CD4-positive, alpha-beta T cell treated with Interleukin-17A for 1 hour (primary cell): ENCODE data around the gene TDRKH.

ENCODE experiments used
- DNase-seq: peaks from one replicate; pipeline ENCODE4 v3.0.0-alpha.2; 2020

TDRKH gene

DNA sequence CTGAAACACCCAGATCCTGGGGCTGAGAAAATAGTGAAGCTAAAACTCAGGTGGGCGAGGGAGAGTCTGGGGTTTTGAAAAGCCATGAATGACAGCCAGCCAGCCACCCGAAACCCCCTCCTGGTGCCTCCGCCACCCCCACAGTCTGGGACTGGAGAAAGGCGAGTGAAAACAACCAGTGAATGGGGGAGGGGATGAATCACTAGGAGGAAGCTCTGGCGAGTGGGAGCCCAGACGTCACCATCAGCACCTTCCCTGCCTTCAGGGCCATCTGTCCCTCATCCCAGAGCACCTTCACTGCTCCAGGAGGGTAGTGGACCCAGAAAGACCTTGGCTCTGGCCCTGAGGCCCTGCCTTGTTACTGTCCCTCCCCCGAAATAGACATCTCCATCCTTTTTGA is 32.1 kb upstream of the TDRKH start:
- peak; percentile 20 for DNase-seq

DNA sequence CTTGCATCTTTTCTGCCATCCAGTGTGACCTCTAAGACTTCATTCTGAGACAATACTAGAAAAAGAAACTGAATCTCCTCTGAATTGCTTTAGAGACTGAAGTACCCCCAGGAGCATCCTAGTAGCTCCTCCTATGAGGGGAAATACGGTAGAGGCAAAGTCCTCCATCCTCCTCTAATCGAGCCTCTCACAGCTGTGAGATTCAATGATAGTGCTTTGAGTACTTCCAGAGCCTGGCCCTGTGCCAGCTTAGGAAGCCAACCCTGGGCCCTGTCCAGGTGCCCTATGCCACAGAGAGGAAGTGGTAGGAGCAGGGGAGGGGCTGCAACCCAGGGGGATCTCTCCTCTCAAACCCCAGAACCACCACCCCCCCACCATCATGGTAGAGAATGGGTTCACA is 30.6 kb upstream of the TDRKH start:
- DNase-seq = peak; percentile 48

GRCh38 chr1:151819976-151820623 is 29.8 kb upstream of the TDRKH start:
- no peak for DNase-seq

DNA sequence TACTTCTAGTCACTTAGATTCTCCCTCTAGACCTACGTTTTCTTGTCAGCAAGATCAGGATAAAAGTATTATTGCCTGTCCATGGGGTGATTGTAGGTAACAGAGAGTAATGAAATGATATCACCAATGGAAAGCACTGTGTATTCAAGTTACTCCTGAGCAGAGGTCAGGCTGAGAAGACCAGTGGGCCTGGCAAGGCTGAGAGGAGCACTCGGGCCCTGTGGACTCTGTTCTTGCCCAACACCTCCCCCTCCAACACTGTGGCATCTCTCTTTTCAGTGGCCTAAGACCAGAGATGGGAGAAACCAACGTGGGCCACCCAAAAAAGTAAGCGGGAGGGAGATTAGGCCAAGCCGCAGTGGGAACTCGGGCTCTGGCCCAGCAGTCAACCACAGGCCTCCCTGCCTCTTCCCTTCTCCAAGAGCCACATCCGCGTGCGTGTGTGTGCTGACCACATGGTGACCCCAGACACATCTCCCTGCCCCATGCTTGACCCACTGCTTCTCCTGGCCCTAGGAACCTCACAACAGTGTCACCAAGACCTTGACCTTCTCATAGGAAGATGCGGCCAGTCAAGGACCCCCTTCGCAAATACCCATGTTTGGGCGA is 29.0 kb upstream of the TDRKH start:
- no peak for DNase-seq

- no peak for DNase-seq
Observed at GRCh38 chr1:151817353-151817730, 27.0 kb upstream of the TDRKH start.

GRCh38 chr1:151816548-151817352 is 26.4 kb upstream of the TDRKH start:
- no peak for DNase-seq

DNA sequence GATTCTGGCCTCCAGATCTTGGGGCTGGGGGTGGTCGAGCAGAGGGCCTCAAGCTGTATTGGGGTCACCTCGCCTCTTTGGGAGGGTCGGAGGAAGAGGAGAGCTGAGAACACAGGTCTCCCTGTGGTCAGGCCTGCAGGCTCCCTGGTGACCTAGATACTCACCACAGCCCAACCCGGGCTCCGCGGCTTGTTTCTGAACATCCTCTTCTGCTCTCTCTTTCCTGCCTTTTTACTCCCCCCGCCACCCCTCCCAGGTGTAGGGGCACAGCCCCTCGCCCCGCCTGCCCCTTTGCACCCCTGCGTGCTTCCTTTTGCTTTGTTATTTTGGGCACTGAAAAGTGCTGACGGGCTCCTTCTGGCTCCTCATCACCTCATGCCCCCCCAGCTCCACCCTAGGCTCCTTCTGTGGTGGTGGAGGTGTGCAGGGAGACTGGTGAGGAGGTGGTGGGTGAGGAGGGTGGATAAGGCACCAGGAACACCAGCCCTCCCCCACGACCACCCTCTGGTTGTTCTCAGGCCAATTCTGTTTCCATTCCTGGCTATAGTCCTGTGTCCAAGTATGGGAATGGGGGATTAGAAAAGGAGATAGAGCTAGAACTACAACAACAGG is 25.5 kb upstream of the TDRKH start:
- DNase-seq = peak; percentile 70

GRCh38 chr1:151814971-151815545 is 24.8 kb upstream of the TDRKH start:
- DNase-seq = no peak

- DNase-seq = no peak
Observed at GRCh38 chr1:151814426-151814825, 24.1 kb upstream of the TDRKH start.

- no peak for DNase-seq
Observed at GRCh38 chr1:151813271-151813977, 23.1 kb upstream of the TDRKH start.

DNA sequence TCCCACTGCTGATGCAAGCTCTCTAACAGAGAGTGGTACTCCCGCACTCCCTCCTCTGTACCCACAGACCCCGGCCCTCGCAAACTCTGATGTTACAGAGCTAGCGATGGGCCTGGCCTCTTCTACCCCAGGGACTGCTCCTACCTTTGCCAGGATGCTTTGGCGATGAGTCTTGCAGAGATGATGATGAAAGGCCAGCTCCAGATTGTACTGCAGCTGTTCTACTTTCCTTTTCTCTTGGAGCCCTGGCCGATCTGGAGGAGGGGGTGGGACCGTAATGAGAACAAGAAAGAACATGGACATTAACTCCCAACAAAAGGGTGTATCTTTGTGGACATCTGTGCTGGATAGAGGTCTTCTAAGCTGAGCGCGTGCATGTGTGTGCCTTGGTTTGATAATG is 20.9 kb upstream of the TDRKH start:
- DNase-seq = no peak

GRCh38 chr1:151809985-151810556 is 19.8 kb upstream of the TDRKH start:
- no peak for DNase-seq

DNA sequence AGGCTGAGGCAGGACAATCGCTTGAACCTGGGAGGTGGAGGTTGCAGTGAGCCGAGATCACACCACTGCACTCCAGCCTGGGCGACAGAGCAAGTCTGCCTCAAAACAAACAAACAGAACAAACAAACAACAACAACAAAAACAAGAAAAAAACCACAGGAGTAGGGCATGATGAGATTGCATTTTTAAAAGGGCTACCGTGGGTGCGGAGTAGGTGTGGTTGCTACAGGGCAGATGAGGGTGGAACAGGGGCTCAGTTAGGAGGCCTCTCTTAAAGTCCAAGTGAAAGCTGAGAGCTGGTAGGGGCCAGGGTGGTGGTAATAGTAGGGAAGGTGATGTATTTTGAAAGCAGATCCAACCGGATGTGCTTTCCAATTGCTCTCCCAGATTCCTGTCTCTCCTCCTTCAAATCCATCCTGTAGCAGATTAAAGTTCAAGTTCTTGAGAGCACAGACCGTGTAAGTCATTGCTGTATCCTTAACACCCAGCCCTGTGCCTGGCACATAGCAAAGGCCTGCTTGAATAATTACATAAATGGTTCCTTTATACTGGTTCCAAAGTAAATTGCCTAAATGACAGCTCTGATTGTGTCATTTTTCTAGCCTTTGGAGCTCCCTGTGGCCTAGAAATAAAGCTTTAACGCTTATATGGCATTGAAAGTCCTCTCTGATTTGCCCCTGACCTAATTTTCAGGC is 19.1 kb upstream of the TDRKH start:
- no peak for DNase-seq

DNA sequence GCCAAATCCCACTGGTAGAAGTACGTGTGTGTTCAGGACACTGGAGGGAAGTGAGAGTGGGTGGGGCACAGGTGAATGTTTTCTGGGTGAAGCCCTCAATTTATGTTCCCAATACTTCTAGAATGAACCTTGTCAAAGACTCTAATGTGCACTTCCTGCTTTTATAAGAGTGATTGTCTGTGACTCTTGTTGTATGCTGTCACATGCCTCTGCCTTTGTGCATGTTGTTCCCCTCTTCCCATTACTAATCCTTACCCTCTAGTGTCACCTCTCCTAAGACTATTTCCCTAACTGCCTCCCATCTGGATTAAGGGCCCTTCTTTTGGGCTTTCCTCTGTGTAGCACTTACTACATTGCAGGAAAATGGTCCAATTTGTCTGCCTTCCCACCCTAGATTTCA is 17.5 kb upstream of the TDRKH start:
- no peak for DNase-seq

- DNase-seq = no peak
Observed at GRCh38 chr1:151807131-151807530, 16.8 kb upstream of the TDRKH start.

GRCh38 chr1:151806170-151806569 is 15.9 kb upstream of the TDRKH start:
- no peak for DNase-seq

GRCh38 chr1:151805066-151805820 is 14.9 kb upstream of the TDRKH start, which contains the start of gene LINGO4:
Gene LINGO4 (minus strand): TSS chr1:151805419. CDS start chr1:151802704, 2,715 bp downstream.
- no peak for DNase-seq

DNA sequence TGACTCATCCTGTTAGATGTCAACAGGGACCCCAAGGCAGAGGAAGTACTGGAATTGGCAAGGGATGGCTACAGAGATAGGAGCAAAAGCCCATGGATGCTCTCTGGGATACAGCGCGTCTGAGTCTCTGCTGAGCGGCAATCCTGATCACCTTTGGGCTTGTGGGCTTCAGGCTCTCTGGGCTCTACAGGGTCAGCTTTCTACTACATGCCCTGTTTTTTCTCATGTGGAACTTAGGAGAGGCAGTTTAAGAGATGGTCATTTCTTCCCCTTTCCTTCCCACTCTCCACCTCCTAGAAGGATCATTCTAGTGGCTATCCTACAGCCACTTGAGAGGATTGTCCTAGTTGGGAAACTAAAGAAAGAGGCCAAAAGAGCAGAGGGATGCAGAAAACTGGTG is 13.6 kb upstream of the TDRKH start:
- DNase-seq = no peak

DNA sequence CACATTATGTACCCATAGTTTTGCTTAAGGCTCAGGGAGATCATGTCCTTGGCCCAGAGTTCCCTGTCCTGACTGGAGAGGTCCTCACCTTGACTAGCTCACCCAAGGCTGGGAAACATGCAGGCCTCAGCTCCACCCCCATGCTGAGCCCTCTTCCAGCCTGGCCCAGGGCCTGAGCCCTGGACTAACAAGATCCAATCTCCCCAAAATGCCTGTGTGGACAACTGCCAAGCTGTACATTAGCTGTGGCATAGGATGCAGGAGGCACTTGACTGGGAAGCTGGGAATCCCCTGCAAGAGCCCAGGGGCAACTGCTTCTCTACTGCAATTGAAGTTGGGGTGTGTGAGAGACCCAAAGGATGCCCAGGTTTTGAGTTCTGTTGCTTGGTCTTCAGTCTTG is 12.9 kb upstream of the TDRKH start:
- DNase-seq = no peak

- DNase-seq = no peak
Observed at GRCh38 chr1:151802372-151802771, 12.1 kb upstream of the TDRKH start.

DNA sequence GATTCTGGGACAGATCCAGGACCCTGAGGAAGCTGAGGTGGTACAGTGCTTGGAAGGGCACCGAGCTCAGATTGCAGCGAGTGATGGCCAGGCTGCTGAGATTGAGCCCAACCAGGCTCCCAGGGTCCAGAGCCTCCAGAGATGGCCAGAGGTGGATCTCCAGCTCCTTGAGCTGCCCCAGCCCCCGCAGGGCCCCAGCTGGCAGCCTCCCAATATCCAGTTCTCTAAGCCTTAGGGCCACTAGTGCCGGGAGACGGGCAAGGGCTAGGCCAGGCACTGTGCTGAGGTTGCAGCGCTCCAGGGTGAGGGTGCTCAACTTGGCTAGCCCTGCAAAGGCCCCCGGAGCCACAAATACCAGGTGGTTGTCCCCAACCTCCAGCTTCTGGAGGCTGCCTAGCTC is 11.5 kb upstream of the TDRKH start:
- no peak for DNase-seq
